ENCODE measurements around the gene PDIA2. TPM values are rescaled to one million over a fixed set of nuclear protein-coding genes. Genes with fewer than 3 reads are reported as not detected.
"Not testable (repeated sequence)": the region's sequence is repeated elsewhere in the genome, so short reads cannot be mapped to it uniquely, and the experiment has no call there.

PDIA2 gene
- total and polyA plus RNA-seq, 4 donors, result 0.03 to 0.09 TPM; not detected in 2

DNA sequence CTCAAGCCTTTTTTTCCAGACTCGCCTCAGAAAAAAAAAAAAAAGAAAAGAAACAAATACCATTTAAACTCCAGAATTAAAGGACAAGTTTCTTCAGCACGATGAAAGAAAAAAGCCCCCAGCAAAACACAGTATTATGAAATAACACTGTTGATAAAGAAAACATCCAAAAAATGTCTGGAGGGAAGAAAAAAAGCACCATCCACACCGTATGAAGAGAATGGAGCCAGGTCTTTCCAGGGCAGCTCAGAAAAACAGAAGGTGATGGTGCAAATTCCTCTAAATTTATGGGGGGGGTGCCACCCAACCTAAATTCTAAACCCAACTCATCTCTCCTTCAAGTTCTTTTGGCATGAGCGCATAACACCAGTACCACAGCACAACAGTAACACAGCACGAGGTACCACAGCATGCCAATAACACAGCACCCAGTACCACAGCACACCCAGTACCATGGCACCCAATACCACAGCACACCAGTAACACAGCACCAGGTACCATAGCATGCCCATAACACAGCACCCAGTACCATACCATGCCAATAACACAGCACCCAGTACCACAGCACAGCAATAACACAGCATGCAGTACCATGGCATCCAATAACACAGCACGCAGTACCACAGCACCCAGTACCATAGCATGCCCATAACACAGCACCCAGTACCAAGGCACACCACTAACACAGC lies 50.6 kb downstream of the PDIA2 start:
- TF ChIP-seq FOXA2 (IDR thresholded peaks at IDR 0.05) (no peak), GABPA (IDR thresholded peaks at IDR 0.05 in 1 of 2, conservative IDR thresholded peaks at IDR 0.05 in 1 of 2) (no peak), NR2F2 (IDR thresholded peaks at IDR 0.05) (no peak), RAD21 (IDR thresholded peaks at IDR 0.05) (no peak), TAF1 (conservative IDR thresholded peaks at IDR 0.05) (no peak), HNF4A (conservative IDR thresholded peaks at IDR 0.05) (no peak)
- H3K9me3 ChIP-seq (ENCODE audit: control insufficient read depth in 4 of 4, low read length in 3 of 4), result no peaks in the 10 kb centered on the region
- no peaks in the 10 kb centered on the region for H3K27me3 ChIP-seq (ENCODE audit: control insufficient read depth in 4 of 4, insufficient read depth in 4 of 4, low read length in 3 of 4)
- H3K36me3 ChIP-seq (ENCODE audit: control insufficient read depth in 4 of 4, insufficient read depth in 3 of 4, low read depth in 1 of 4, low read length in 3 of 4), result no peaks in the 10 kb centered on the region
- H3K4me3 ChIP-seq (ENCODE audit: low read depth in 1 of 3, low read length in 3 of 3), result no peak overlapping the region
- peaks cover 0 to 2% (median 0%) of the 10 kb centered on the region in 4 donors for H3K4me1 ChIP-seq (ENCODE audit: control insufficient read depth in 4 of 4, insufficient read depth in 4 of 4, low read length in 3 of 4)
- H3K27ac ChIP-seq (ENCODE audit: low read depth in 1 of 2, low read length in 2 of 2), result no peak overlapping the region
- no peak for DNase-seq (ENCODE audit: low spot score)
- WGBS, result 89% methylated on average over 6 of the region's 6 CpGs
- no peak overlapping the region for H3K9ac ChIP-seq (ENCODE audit: low read depth in 1 of 2, low read length in 2 of 2)

DNA sequence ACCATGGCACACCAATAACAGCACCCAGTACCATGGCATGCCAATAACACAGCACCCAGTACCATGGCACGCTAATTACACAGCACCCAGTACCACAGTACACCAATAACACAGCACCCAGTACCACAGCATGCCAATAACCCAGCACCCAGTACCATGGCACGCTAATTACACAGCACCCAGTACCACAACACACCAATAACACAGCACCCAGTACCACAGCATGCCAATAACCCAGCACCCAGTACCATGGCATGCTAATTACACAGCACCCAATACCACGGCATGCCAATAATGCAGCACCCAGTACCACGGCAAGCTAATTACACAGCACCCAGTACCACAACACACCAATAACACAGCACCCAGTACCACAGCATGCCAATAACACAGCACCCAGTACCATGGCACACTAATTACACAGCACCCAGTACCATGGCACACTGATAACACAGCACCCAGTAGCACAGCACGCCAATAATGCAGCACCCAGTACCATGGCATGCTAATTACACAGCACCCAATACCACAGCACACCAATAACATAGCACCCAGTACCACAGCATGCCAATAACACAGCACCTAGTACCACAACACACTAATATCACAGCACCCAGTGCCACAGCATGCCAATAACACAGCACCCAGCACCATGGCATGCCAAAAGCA lies 51.3 kb downstream of the PDIA2 start:
- H3K9ac ChIP-seq (ENCODE audit: low read depth in 1 of 2, low read length in 2 of 2); H3K4me1 ChIP-seq (ENCODE audit: control insufficient read depth in 4 of 4, insufficient read depth in 4 of 4, low read length in 3 of 4); H3K4me3 ChIP-seq (ENCODE audit: low read depth in 1 of 3, low read length in 3 of 3); H3K27ac ChIP-seq (ENCODE audit: low read depth in 1 of 2, low read length in 2 of 2); H3K9me3 ChIP-seq (ENCODE audit: control insufficient read depth in 4 of 4, low read length in 3 of 4); DNase-seq (ENCODE audit: low spot score); H3K36me3 ChIP-seq (ENCODE audit: control insufficient read depth in 4 of 4, insufficient read depth in 3 of 4, low read depth in 1 of 4, low read length in 3 of 4); H3K27me3 ChIP-seq (ENCODE audit: control insufficient read depth in 4 of 4, insufficient read depth in 4 of 4, low read length in 3 of 4): not testable (repeated sequence)
- 96% methylated on average over 5 of the region's 5 CpGs for WGBS

DNA sequence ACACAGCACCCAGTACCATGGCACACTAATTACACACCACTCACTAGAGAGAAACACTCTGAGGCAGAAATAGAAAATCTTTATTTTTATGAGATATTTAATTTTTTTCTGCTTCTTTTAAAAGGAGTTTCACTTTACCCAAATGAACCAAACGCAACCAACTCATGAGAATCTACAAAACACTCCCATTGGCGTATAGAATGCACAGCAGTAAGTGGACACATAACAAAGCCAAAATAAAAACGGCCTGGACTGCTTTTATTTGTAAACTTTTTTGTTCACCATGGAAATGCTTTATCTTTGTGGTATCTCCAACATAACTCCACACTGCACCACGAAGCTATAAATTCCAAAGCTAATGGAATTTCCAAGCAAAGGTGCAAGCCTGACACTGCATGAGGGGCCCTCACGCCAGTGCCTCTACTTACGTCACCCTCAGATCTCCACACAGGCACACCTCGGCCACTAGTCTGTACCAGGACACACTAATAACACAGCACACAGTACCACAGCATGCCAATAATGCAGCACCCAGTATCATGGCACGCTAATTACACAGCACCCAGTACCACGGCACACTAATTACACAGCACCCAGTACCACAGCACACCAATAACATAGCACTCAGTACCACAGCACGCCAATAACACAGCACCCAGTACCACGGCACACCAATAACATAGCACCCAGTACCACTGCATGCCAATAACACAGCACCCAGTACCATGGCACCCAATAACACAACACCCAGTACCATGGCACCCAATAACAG lies 52.1 kb downstream of the PDIA2 start:
- H3K4me3 ChIP-seq (ENCODE audit: low read depth in 1 of 3, low read length in 3 of 3); H3K36me3 ChIP-seq (ENCODE audit: control insufficient read depth in 4 of 4, insufficient read depth in 3 of 4, low read depth in 1 of 4, low read length in 3 of 4); DNase-seq (ENCODE audit: low spot score); H3K9me3 ChIP-seq (ENCODE audit: control insufficient read depth in 4 of 4, low read length in 3 of 4); H3K9ac ChIP-seq (ENCODE audit: low read depth in 1 of 2, low read length in 2 of 2); H3K4me1 ChIP-seq (ENCODE audit: control insufficient read depth in 4 of 4, insufficient read depth in 4 of 4, low read length in 3 of 4); H3K27me3 ChIP-seq (ENCODE audit: control insufficient read depth in 4 of 4, insufficient read depth in 4 of 4, low read length in 3 of 4); H3K27ac ChIP-seq (ENCODE audit: low read depth in 1 of 2, low read length in 2 of 2): not testable (repeated sequence)
- 93% methylated on average over 11 of the region's 11 CpGs for WGBS

DNA sequence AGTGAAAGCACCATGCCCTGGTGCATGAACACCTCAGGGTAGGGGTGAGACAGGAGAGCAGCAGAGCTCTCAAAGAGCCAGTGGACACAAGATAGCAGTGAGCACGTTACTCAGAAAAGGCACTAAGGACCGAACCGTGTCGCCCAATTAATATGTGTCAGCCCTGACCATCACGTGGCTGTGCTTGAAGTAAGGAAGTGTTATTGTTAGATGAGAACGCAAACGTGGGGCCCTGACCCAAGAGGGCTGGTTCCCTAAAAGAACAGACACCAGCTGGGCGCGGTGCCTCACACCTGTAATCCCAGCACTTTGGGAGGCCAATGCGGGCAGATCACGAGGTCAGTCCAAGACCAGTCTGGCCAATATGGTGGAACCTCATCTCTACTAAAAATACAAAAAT lies 53.3 kb downstream of the PDIA2 start:
- no peak for DNase-seq (ENCODE audit: low spot score)
- no peak overlapping the region for H3K9ac ChIP-seq (ENCODE audit: low read depth in 1 of 2, low read length in 2 of 2)
- H3K27ac ChIP-seq (ENCODE audit: low read depth in 1 of 2, low read length in 2 of 2), result no peak overlapping the region
- H3K36me3 ChIP-seq (ENCODE audit: control insufficient read depth in 4 of 4, insufficient read depth in 3 of 4, low read depth in 1 of 4, low read length in 3 of 4), result no peaks in the 10 kb centered on the region
- TF ChIP-seq, protein P1, sequence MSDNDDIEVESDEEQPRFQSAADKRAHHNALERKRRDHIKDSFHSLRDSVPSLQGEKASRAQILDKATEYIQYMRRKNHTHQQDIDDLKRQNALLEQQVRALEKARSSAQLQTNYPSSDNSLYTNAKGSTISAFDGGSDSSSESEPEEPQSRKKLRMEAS (IDR thresholded peaks at IDR 0.05), result no peak
- TF ChIP-seq GABPA (IDR thresholded peaks at IDR 0.05 in 1 of 2, conservative IDR thresholded peaks at IDR 0.05 in 1 of 2) (no peak), NR2F2 (IDR thresholded peaks at IDR 0.05) (no peak), SP1 (IDR thresholded peaks at IDR 0.05) (no peak), HNF4G (IDR thresholded peaks at IDR 0.05) (no peak), RXRA (IDR thresholded peaks at IDR 0.05) (no peak), FOXA2 (IDR thresholded peaks at IDR 0.05) (no peak)
- TF ChIP-seq, protein P2, sequence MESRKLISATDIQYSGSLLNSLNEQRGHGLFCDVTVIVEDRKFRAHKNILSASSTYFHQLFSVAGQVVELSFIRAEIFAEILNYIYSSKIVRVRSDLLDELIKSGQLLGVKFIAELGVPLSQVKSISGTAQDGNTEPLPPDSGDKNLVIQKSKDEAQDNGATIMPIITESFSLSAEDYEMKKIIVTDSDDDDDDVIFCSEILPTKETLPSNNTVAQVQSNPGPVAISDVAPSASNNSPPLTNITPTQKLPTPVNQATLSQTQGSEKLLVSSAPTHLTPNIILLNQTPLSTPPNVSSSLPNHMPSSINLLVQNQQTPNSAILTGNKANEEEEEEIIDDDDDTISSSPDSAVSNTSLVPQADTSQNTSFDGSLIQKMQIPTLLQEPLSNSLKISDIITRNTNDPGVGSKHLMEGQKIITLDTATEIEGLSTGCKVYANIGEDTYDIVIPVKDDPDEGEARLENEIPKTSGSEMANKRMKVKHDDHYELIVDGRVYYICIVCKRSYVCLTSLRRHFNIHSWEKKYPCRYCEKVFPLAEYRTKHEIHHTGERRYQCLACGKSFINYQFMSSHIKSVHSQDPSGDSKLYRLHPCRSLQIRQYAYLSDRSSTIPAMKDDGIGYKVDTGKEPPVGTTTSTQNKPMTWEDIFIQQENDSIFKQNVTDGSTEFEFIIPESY (IDR thresholded peaks at IDR 0.05), result no peak
- H3K9me3 ChIP-seq (ENCODE audit: control insufficient read depth in 4 of 4, low read length in 3 of 4), result no peaks in the 10 kb centered on the region
- H3K27me3 ChIP-seq (ENCODE audit: control insufficient read depth in 4 of 4, insufficient read depth in 4 of 4, low read length in 3 of 4), result no peaks in the 10 kb centered on the region
- 94% methylated on average over 11 of the region's 11 CpGs for WGBS
- peaks cover 0 to 4% (median 0%) of the 10 kb centered on the region in 4 donors for H3K4me1 ChIP-seq (ENCODE audit: control insufficient read depth in 4 of 4, insufficient read depth in 4 of 4, low read length in 3 of 4)
- no peak overlapping the region for H3K4me3 ChIP-seq (ENCODE audit: low read depth in 1 of 3, low read length in 3 of 3)
